GM12878 (cell line): ENCODE measurements around the gene NHERF1. TPM values are rescaled to one million over a fixed set of nuclear protein-coding genes. Genes with fewer than 3 reads are reported as not detected.

Experiments used
- ATAC-seq: fragments of 200-7000 bp; cut with Tn5 transposase; 3 replicates; pipeline ENCODE4 v1.9.1; 2020; ENCODE audit warnings: mild to moderate bottlenecking, moderate library complexity
- BruUV-seq: library from RNA; stranded (reverse); fragments of 400-500 nt; replicated peaks from 2 replicates; lab custom pipeline; 2021; lab: Mats Ljungman, UMichigan
- CTCF ChIA-PET: fragments of 300-600 bp; sonication (Branson Sonifier 250); formaldehyde crosslinking; extraction: SDS; loops from one replicate; lab custom pipeline; 2021; ENCODE audit warnings: inconsistent platforms; lab: Yijun Ruan, JAX
- POLR2A ChIA-PET: fragments of 350-600 bp; formaldehyde crosslinking; extraction: SDS; loops from one replicate; lab custom pipeline; 2021; ENCODE audit warnings: inconsistent platforms; lab: Charles Lee
- RAD21 ChIA-PET: fragments of 300-600 bp; sonication (Branson Sonifier 250); formaldehyde crosslinking; loops from one replicate; lab custom pipeline; 2023; ENCODE audit warnings: antibody characterized with exemption; ENCODE audit not compliant: unreplicated experiment; lab: Charles Lee
- SMC1A ChIA-PET: fragments of 300-600 bp; sonication (Branson Sonifier 250); formaldehyde crosslinking; loops from one replicate; lab custom pipeline; 2023; ENCODE audit not compliant: unreplicated experiment, uncharacterized antibody; lab: Charles Lee
- DNase-seq: peaks from one replicate; pipeline ENCODE4 v3.0.0-alpha.2; 2011; ENCODE audit warnings: low read depth, low spot score
- FAIRE-seq: peaks from 3 replicates; lab custom pipeline; 2011; peaks lifted over from hg19 to GRCh38; lab: Jason Lieb, UNC
- H2AFZ ChIP-seq: 2 replicates; pipeline ENCODE4 v1.6.0; 2011; ENCODE audit warnings: low read depth, low read length, control low read depth; ENCODE audit not compliant: control insufficient read depth
- H3K27ac ChIP-seq: 2 replicates; pipeline ENCODE4 v1.5.1; 2011; ENCODE audit warnings: control low read depth; ENCODE audit not compliant: control insufficient read depth, insufficient read depth
- H3K27me3 ChIP-seq, 2 experiments: replicated peaks in 1 of 2; 2 replicates each; pipeline versions ENCODE4 v1.6.0 to v1.6.1; 2011; ENCODE audit warnings: low read length in 1 of 2; ENCODE audit not compliant: control insufficient read depth in 2 of 2, insufficient read depth in 2 of 2
- H3K36me3 ChIP-seq, 2 experiments: 2 replicates each; pipeline ENCODE4 v1.5.1; 2011; ENCODE audit warnings: low read length in 1 of 2; ENCODE audit not compliant: control insufficient read depth in 2 of 2, insufficient read depth in 2 of 2
- H3K4me1 ChIP-seq: 2 replicates; pipeline ENCODE4 v1.6.1; 2011; ENCODE audit warnings: mild to moderate bottlenecking, low read length, moderate library complexity, mixed read lengths; ENCODE audit not compliant: control insufficient read depth, insufficient read depth
- H3K4me2 ChIP-seq: 2 replicates; pipeline ENCODE4 v1.6.0; 2011; ENCODE audit warnings: control low read depth; ENCODE audit not compliant: control insufficient read depth, insufficient read depth
- H3K4me3 ChIP-seq: fragments of 200-600 bp; sonication (generic); 2 replicates; pipeline ENCODE4 v1.5.1; 2016
- H3K79me2 ChIP-seq: 2 replicates; pipeline ENCODE4 v1.6.0; 2011; ENCODE audit warnings: low read length; ENCODE audit not compliant: control insufficient read depth, insufficient read depth
- H3K9ac ChIP-seq: 2 replicates; pipeline ENCODE4 v1.8.0; 2011; ENCODE audit warnings: low read length, control low read depth, mixed read lengths; ENCODE audit not compliant: control insufficient read depth, insufficient read depth
- H3K9me3 ChIP-seq: replicated peaks from 3 replicates; pipeline ENCODE4 v1.5.1; 2011; ENCODE audit warnings: mild to moderate bottlenecking, low read length; ENCODE audit not compliant: control insufficient read depth, insufficient read depth
- H4K20me1 ChIP-seq: 2 replicates; pipeline ENCODE4 v1.6.0; 2011; ENCODE audit not compliant: control insufficient read depth, insufficient read depth
- CBX3 ChIP-seq: fragments of 200-600 bp; sonication (generic); IDR thresholded peaks from 2 replicates; pipeline ENCODE4 v1.6.1; 2016; ENCODE audit warnings: low read depth, borderline replicate concordance
- CBX5 ChIP-seq: sonication (generic); IDR thresholded peaks from 2 replicates; pipeline ENCODE4 v1.6.1; 2016; ENCODE audit warnings: low read depth, moderate library complexity, mild to moderate bottlenecking, inconsistent platforms
- CTCF ChIP-seq, 3 experiments: IDR thresholded peaks in 2 of 3; conservative IDR thresholded peaks in 1 of 3; 2 replicates each; pipeline ENCODE4 v1.5.1; 2011; ENCODE audit warnings: low read depth in 3 of 3, low read length in 3 of 3, mild to moderate bottlenecking in 3 of 3, control low read depth in 2 of 3, moderate library complexity in 2 of 3, inconsistent platforms in 1 of 3, mixed read lengths in 1 of 3; ENCODE audit not compliant: control insufficient read depth in 2 of 3, insufficient read depth in 1 of 3; ENCODE audit errors: extremely low read depth in 1 of 3
- ETV6 ChIP-seq, 2 experiments: fragments of 450-650 bp in 1 of 2; IDR thresholded peaks in 1 of 2; conservative IDR thresholded peaks in 1 of 2; 2 replicates each; pipeline ENCODE4 v1.6.1; 2014; ENCODE audit warnings: antibody characterized with exemption in 1 of 2, borderline replicate concordance in 1 of 2, low read depth in 1 of 2, mild to moderate bottlenecking in 1 of 2, moderate library complexity in 1 of 2
- MTA2 ChIP-seq: fragments of 450-650 bp; IDR thresholded peaks from 2 replicates; pipeline ENCODE4 v1.6.1; 2016; ENCODE audit warnings: low read depth, mild to moderate bottlenecking, moderate library complexity
- MXI1 ChIP-seq: fragments of 150-350 bp; IDR thresholded peaks from 2 replicates; pipeline ENCODE4 v1.6.1; 2011; ENCODE audit warnings: low read depth, mild to moderate bottlenecking, inconsistent platforms, low read length, improper control_type of control experiment
- NKRF ChIP-seq: fragments of 450-650 bp; conservative IDR thresholded peaks from 2 replicates; pipeline ENCODE4 v1.6.1; 2017; ENCODE audit warnings: mild to moderate bottlenecking, moderate library complexity
- PAX8 ChIP-seq: fragments of 450-650 bp; IDR thresholded peaks from 2 replicates; pipeline ENCODE4 v1.6.1; 2017; ENCODE audit warnings: mild to moderate bottlenecking, moderate library complexity
- RUNX3 ChIP-seq: IDR thresholded peaks from 2 replicates; pipeline ENCODE4 v1.6.1; 2012; ENCODE audit warnings: low read length, inconsistent platforms
- SMAD1 ChIP-seq: fragments of 450-650 bp; IDR thresholded peaks from 2 replicates; pipeline ENCODE4 v1.6.1; 2018; ENCODE audit warnings: mild to moderate bottlenecking, low read depth; ENCODE audit not compliant: partially characterized antibody
- USF1 ChIP-seq: IDR thresholded peaks from 2 replicates; pipeline ENCODE4 v1.6.1; 2011; ENCODE audit warnings: borderline replicate concordance, low read depth, mild to moderate bottlenecking, moderate library complexity, mixed read lengths, low read length; ENCODE audit not compliant: insufficient read depth; ENCODE audit errors: extremely low read length
- ZBTB40 ChIP-seq: fragments of 450-650 bp; IDR thresholded peaks from 2 replicates; pipeline ENCODE4 v1.6.1; 2016; ENCODE audit warnings: mild to moderate bottlenecking, moderate library complexity, borderline replicate concordance
- WGBS: methylation state at CpG from one replicate; pipeline ENCODE4 v1.1.6; 2016; ENCODE audit warnings: low lambda C conversion rate; ENCODE audit not compliant: insufficient replicate concordance, insufficient coverage; ENCODE audit errors: missing lambda C conversion rate; 5-methylcytosine and 5-hydroxymethylcytosine counted together
- in situ Hi-C: fragments of 300-500 bp; cut with MboI; formaldehyde crosslinking; loops from 9 replicates; pipeline ENCODE4 v1.14.3; 2018; ENCODE audit warnings: mixed read lengths
- intact Hi-C: fragments of 100-400 bp; cut with micrococcal nuclease; formaldehyde crosslinking; loops from one replicate; pipeline ENCODE4 v1.14.2; 2022; ENCODE audit not compliant: unreplicated experiment
- polyA plus RNA-seq, 11 experiments: library from polyadenylated mRNA; depleted of rRNA in 4 of 11; unstranded in 6 of 11; stranded (reverse) in 5 of 11; fragments of >200 nt; fragmentation: Nextera tagmentation in 4 of 11; fragmentation: Illumina TruSeq in 1 of 11; extraction: Ambion mirVana in 4 of 11; extraction: Trizol in 1 of 11; gene quantifications; 1 replicate in 1 of 11; 2 replicates in 10 of 11; pipeline versions ENCODE4 v1.2.1 to v1.2.3, GENCODE V29; 2011 to 2016; ENCODE audit warnings: inconsistent platforms in 2 of 11, missing spikeins in 2 of 11, low read depth in 1 of 11
- total RNA-seq, 4 experiments: library from RNA; depleted of rRNA in 3 of 4; stranded (reverse); fragments of >200 nt in 3 of 4; fragmentation: Illumina TruSeq in 1 of 4; extraction: Trizol in 1 of 4; gene quantifications; 2 replicates each; pipeline versions ENCODE4 v1.2.1 to v1.2.3, GENCODE V29; 2013 to 2021

The NHERF1 gene
- total and polyA plus RNA-seq, 10 of the 15 experiments (the other 5 are each of a cell fraction or from before 2014, with no cell fraction given) = 13.4 to 61.6 (median 39.0) TPM

GRCh38 chr17:74773414-74773813 lies 25.0 kb downstream of the NHERF1 start:
- ChIA-PET POLR2A (interaction anchor here (0.6 to 1.6 kb wide), 4 partner anchors 16 to 95 kb away, joined by 3 to 7 read pairs (median 4); no protein-coding TSS in a partner anchor), CTCF (interaction anchor here (1.1 to 7.0 kb wide), 6 partner anchors 13 to 187 kb away, joined by 3 to 60 read pairs (median 6); no protein-coding TSS in a partner anchor), RAD21 (interaction anchor here (1.2 to 3.5 kb wide), 3 partner anchors 28 to 187 kb away, joined by 3 to 13 read pairs (median 6); no protein-coding TSS in a partner anchor), SMC1A (interaction anchor here (2.3 to 2.6 kb wide), 2 partner anchors 27 to 31 kb away, joined by 7 to 8 read pairs; no protein-coding TSS in a partner anchor)
- TF ChIP-seq NKRF (no peak), MTA2 (no peak), ZBTB40 (no peak), CBX3 (no peak), ETV6 (conservative IDR thresholded peaks at IDR 0.05 in 1 of 2, IDR thresholded peaks at IDR 0.05 in 1 of 2; ENCODE audit: borderline replicate concordance in 1 of 2, low read depth in 1 of 2) (no peak), CBX5 (no peak), CTCF (IDR thresholded peaks at IDR 0.05 in 2 of 3, conservative IDR thresholded peaks at IDR 0.05 in 1 of 3; ENCODE audit: control insufficient read depth in 2 of 3, extremely low read depth in 1 of 3, insufficient read depth in 1 of 3, low read depth in 3 of 3, low read length in 3 of 3) (no peak), PAX8 (no peak), RUNX3 (no peak), SMAD1 (no peak), USF1 (no peak), MXI1 (no peak)
- no peak for ATAC-seq
- intact Hi-C loops (no loop called here), in situ Hi-C loops (no loop called here)
- no peak overlapping the region for H3K4me2 ChIP-seq
- no TSS peak for BruUV-seq
- H4K20me1 ChIP-seq = no peaks in the 10 kb centered on the region
- H3K9me3 ChIP-seq = no peaks in the 10 kb centered on the region
- H3K79me2 ChIP-seq = peaks cover 16% of the 10 kb centered on the region
- 93% methylated on average over 6 of the region's 6 CpGs for WGBS
- H3K4me3 ChIP-seq = no peak overlapping the region
- no peak overlapping the region for H3K27ac ChIP-seq
- H3K36me3 ChIP-seq = peaks cover 26 to 32% of the 10 kb centered on the region in 2 experiments
- no peak for FAIRE-seq
- H3K9ac ChIP-seq = no peak overlapping the region
- H3K27me3 ChIP-seq = no peaks in the 10 kb centered on the region
- peaks cover 9% of the 10 kb centered on the region; the same call in 1 of the 2 replicates for H3K4me1 ChIP-seq
- no peak for DNase-seq
- no peak overlapping the region for H2AFZ ChIP-seq
